ENCODE measurements around the gene TAGLN. TPM values are rescaled to one million over a fixed set of nuclear protein-coding genes. Genes with fewer than 3 reads are reported as not detected.
A peak's percentile ranks its signal among the peaks of the same experiment; 100 is the strongest.

Gene TAGLN
- total RNA-seq, 2 donors from 2014 or later: 228 to 412 TPM

- 85 to 98% methylated on average over 2 of the region's 2 CpGs for WGBS, 2 experiments (ENCODE audit: insufficient coverage in 1 of 2, insufficient read length in 1 of 2)
- no peaks in the 10 kb centered on the region for H3K9me3 Mint-ChIP-seq
- H3K4me3 Mint-ChIP-seq: no peak overlapping the region
- no peaks in the 10 kb centered on the region for H3K27me3 ChIP-seq (ENCODE audit: control insufficient read depth, insufficient read depth, low read length, poor library complexity, severe bottlenecking)
- peaks cover 4% of the 10 kb centered on the region for H3K4me1 ChIP-seq (ENCODE audit: control insufficient read depth, insufficient read depth, low read length)
- TF ChIP-seq CTCF (conservative IDR thresholded peaks at IDR 0.05): no peak
- H3K9ac ChIP-seq (ENCODE audit: extremely low read depth, low read length, poor library complexity, severe bottlenecking): no peak overlapping the region
- peaks cover 80% of the 10 kb centered on the region for H3K36me3 ChIP-seq (ENCODE audit: control insufficient read depth, insufficient read depth, low read length)
- no peaks in the 10 kb centered on the region for H3K27me3 Mint-ChIP-seq (ENCODE audit: insufficient read depth)
- no peak overlapping the region for H3K27ac ChIP-seq (ENCODE audit: low read depth, low read length)
- peaks cover 25% of the 10 kb centered on the region for H3K4me1 Mint-ChIP-seq
- DNase-seq: no peak
- H3K27ac Mint-ChIP-seq: peak overlapping the region; percentile 59
- H3K36me3 Mint-ChIP-seq (ENCODE audit: low read depth): peaks cover 44% of the 10 kb centered on the region
- no peak overlapping the region for H3K4me3 ChIP-seq (ENCODE audit: low read length)
- no peaks in the 10 kb centered on the region for H3K9me3 ChIP-seq (ENCODE audit: control insufficient read depth, low read length)
Observed at GRCh38 chr11:117171007-117171403, 28.2 kb upstream of the TAGLN start.

DNA sequence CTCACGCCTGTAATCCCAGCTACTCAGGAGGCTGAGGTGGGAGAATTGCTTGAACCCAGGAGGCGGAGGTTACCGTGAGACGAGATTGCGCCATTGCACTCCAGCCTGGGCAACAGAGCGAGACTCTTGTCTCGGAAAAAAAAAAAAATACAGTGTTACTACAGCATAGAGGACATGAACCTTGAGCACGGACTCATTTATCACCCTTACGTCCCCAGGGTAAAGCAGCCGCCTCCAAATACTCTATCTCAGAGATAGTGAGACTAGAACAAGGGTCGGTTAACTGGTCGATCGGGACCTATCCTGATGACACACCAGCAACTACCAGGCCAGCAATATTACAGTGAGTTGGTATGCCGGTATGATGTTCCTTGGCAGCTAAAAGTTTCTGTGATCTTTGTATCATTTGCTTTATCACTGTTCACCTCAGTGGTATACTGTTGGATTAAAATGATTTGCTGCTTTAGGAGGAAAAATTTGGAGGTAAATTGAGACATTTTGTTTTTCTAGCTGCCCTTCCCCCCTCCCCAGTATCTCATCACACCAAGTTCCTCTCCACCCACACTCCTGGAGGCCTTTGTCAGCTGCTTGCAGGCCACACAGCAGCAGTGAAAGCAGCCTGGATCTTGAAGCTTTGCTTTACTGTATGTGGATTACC, 27.6 kb upstream of the TAGLN start:
- WGBS, 2 experiments (ENCODE audit: insufficient coverage in 1 of 2, insufficient read length in 1 of 2): 76 to 87% methylated on average over 14 of the region's 14 CpGs
- Histone ChIP-seq H3K27me3 (ENCODE audit: control insufficient read depth, insufficient read depth, low read length, poor library complexity, severe bottlenecking) (no peaks in the 10 kb centered on the region), H3K9ac (ENCODE audit: extremely low read depth, low read length, poor library complexity, severe bottlenecking) (no peak overlapping the region), H3K9me3 (ENCODE audit: control insufficient read depth, low read length) (no peaks in the 10 kb centered on the region), H3K4me1 (ENCODE audit: control insufficient read depth, insufficient read depth, low read length) (peaks cover 4% of the 10 kb centered on the region), H3K36me3 (ENCODE audit: control insufficient read depth, insufficient read depth, low read length) (peaks cover 79% of the 10 kb centered on the region), H3K4me3 (ENCODE audit: low read length) (no peak overlapping the region), H3K27ac (ENCODE audit: low read depth, low read length) (peak overlapping the region; percentile 4)
- Mint-ChIP-seq H3K27me3 (ENCODE audit: insufficient read depth) (no peaks in the 10 kb centered on the region), H3K36me3 (ENCODE audit: low read depth) (peaks cover 44% of the 10 kb centered on the region), H3K27ac (peak overlapping the region; percentile 59), H3K4me1 (peaks cover 25% of the 10 kb centered on the region), H3K4me3 (no peak overlapping the region), H3K9me3 (no peaks in the 10 kb centered on the region)
- TF ChIP-seq CTCF (conservative IDR thresholded peaks at IDR 0.05): no peak
- DNase-seq: no peak

DNA sequence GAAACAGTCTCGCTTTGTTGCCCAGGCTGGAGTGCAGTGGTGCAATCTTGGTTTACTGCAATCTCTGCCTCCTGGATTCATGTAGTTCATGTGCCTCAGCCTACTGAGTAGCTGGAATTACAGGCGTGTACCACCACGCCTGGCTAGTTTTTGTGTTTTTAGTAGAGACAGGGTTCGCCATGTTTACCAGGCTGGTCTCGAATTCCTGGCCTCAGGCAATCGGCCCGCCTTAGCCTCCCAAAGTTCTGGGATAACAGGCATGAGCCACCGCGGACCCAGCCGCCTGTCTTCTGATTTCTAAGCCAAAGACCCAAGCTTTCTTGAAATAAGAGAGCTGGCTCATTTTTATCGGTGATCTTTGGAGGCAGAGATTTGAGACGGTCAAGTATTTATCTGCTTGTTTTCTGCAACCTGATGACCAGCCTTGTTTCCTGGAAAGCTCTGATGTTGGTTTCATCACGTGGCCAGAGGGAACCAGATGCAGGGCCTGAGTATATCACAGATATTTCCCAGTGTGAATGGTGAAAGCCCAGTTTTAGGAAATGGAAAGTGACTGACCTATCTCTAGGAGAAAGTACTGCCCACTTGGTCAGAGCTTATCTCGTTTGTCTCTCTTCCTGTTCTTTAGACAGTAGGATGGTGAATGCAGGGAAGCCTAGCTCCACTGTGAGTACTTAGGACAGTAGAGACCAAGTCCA, 26.3 kb upstream of the TAGLN start:
- Mint-ChIP-seq H3K36me3 (ENCODE audit: low read depth) (peaks cover 40% of the 10 kb centered on the region), H3K4me1 (peaks cover 26% of the 10 kb centered on the region), H3K4me3 (no peak overlapping the region), H3K9me3 (no peaks in the 10 kb centered on the region), H3K27ac (no peak overlapping the region), H3K27me3 (ENCODE audit: insufficient read depth) (no peaks in the 10 kb centered on the region)
- peaks cover 66% of the 10 kb centered on the region for H3K36me3 ChIP-seq (ENCODE audit: control insufficient read depth, insufficient read depth, low read length)
- H3K9ac ChIP-seq (ENCODE audit: extremely low read depth, low read length, poor library complexity, severe bottlenecking): no peak overlapping the region
- H3K4me1 ChIP-seq (ENCODE audit: control insufficient read depth, insufficient read depth, low read length): peaks cover 4% of the 10 kb centered on the region
- no peak for TF ChIP-seq CTCF (conservative IDR thresholded peaks at IDR 0.05)
- H3K27ac ChIP-seq (ENCODE audit: low read depth, low read length): no peak overlapping the region
- WGBS, 2 experiments (ENCODE audit: insufficient coverage in 1 of 2, insufficient read length in 1 of 2): 91 to 92% methylated on average over 14 of the region's 14 CpGs
- no peaks in the 10 kb centered on the region for H3K9me3 ChIP-seq (ENCODE audit: control insufficient read depth, low read length)
- H3K27me3 ChIP-seq (ENCODE audit: control insufficient read depth, insufficient read depth, low read length, poor library complexity, severe bottlenecking): no peaks in the 10 kb centered on the region
- no peak overlapping the region for H3K4me3 ChIP-seq (ENCODE audit: low read length)
- no peak for DNase-seq
